Lung (tissue), 12 donors: ENCODE data around the gene TMOD4. TPM values are rescaled to one million over a fixed set of nuclear protein-coding genes. Genes with fewer than 3 reads are reported as not detected.

Experiments used
- ATAC-seq: fragments of 200-7000 bp; cut with Tn5 transposase; one replicate; pipeline ENCODE4 v1.9.1; 2020; ENCODE audit warnings: moderate number of reproducible peaks; ENCODE audit not compliant: insufficient read depth, low FRiP score
- DNase-seq, 3 donors: peaks; one replicate each; pipeline ENCODE4 v3.0.0-alpha.2; 2013 to 2017
- H3K27ac ChIP-seq, 2 donors: one replicate each; pipeline ENCODE4 v1.5.1; 2013; ENCODE audit warnings: mild to moderate bottlenecking in 2 of 2, moderate library complexity in 2 of 2, control low read depth in 1 of 2, inconsistent platforms in 1 of 2, low read depth in 1 of 2, low read length in 1 of 2
- H3K27me3 ChIP-seq, 3 donors: one replicate each; pipeline ENCODE4 v1.5.1; 2013; ENCODE audit warnings: low read length in 2 of 3; ENCODE audit not compliant: control insufficient read depth in 3 of 3, insufficient read depth in 3 of 3
- H3K36me3 ChIP-seq, 4 donors: one replicate each; pipeline ENCODE4 v1.5.1; 2013; ENCODE audit warnings: low read length in 4 of 4, mild to moderate bottlenecking in 1 of 4, moderate library complexity in 1 of 4; ENCODE audit not compliant: control insufficient read depth in 4 of 4, insufficient read depth in 4 of 4
- H3K4me1 ChIP-seq, 5 donors: one replicate each; pipeline ENCODE4 v1.5.1; 2013; ENCODE audit warnings: low read length in 5 of 5, mild to moderate bottlenecking in 2 of 5, moderate library complexity in 1 of 5; ENCODE audit not compliant: control insufficient read depth in 5 of 5, insufficient read depth in 5 of 5
- H3K4me3 ChIP-seq: one replicate; pipeline ENCODE4 v1.5.1; 2013; ENCODE audit warnings: mild to moderate bottlenecking, control low read depth, moderate library complexity
- H3K9ac ChIP-seq, 2 donors: one replicate each; pipeline ENCODE4 v1.5.1; 2013; ENCODE audit warnings: low read length in 2 of 2, control low read depth in 1 of 2; ENCODE audit not compliant: insufficient read depth in 1 of 2
- H3K9me3 ChIP-seq, 4 donors: one replicate each; pipeline ENCODE4 v1.5.1; 2013; ENCODE audit warnings: low read length in 3 of 4, mild to moderate bottlenecking in 1 of 4, moderate library complexity in 1 of 4; ENCODE audit not compliant: control insufficient read depth in 4 of 4, insufficient read depth in 3 of 4
- WGBS, 2 donors: extraction: QIAGEN DNeasy Blood & Tissue Kit; methylation state at CpG; one replicate each; pipeline ENCODE4 v1.1.7; 2013; 5-methylcytosine and 5-hydroxymethylcytosine counted together
- polyA plus RNA-seq, 2 donors: library from polyadenylated mRNA; stranded (reverse); fragments of 200-250 nt; gene quantifications; one replicate each; pipeline ENCODE4 v1.2.1, GENCODE V29; 2013
- total RNA-seq, 2 donors: library from RNA; depleted of rRNA in 1 of 2; stranded (reverse); fragments of >200 nt in 1 of 2; gene quantifications; one replicate each; pipeline ENCODE4 v1.2.1, GENCODE V29; 2014 to 2021
- TF ChIP-seq, protein P1 (sequence below): IDR thresholded peaks from 2 replicates; pipeline ENCODE4 v1.5.1; 2012; ENCODE audit warnings: mild to moderate bottlenecking; ENCODE audit errors: control extremely low read depth, extremely low read depth
- donor health status: control.
- donor health status: control.
- donor health status: Bipolar disorder and iron deficiency.
- donor health status: healthy.
- donor health status: DM: yes; HTN: yes; CAD: no.

TMOD4 gene
- total and polyA plus RNA-seq, 4 donors, result 0.18 to 0.83 (median 0.31) TPM; not detected in 1

DNA sequence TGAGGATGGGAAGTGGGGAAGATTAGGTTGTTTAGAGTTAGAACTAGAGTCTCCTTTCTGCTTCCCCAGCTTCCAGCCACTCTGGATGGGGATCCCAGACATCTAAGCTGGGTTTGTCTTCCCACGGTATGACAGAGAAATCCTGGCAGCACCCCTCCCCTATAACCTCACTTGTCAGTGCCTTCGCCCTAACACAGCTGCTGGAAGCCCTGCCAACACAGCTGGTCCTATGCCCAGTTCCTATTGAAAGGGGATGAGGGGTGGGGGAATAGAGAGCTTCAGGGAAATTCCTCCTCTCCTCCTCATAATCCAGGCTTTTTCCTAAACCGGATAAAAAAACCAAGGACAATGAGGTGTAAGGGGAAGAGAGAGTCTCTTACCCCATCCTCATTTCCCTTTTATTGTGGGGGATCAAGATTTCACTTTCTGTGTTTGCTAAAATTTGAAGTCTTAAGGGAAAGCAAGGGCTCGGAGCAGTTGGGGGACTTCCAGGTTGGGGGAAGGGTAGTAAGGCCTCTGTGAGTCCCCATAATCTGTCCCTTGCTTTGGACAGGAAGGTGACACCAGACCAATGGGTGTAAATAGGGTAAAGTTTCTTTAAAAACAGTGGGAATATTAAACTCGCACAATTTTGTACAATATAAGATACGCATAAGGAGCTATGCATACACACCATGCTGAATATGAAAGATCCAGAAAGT lies 590 bp downstream of the TMOD4 start:
- peaks cover 17 to 41% (median 28%) of the 10 kb centered on the region in 4 donors for H3K36me3 ChIP-seq
- no peak overlapping the region for H3K27ac ChIP-seq
- H3K4me1 ChIP-seq, result peaks cover 0 to 6% (median 0%) of the 10 kb centered on the region in 5 donors
- TF ChIP-seq, protein P1, sequence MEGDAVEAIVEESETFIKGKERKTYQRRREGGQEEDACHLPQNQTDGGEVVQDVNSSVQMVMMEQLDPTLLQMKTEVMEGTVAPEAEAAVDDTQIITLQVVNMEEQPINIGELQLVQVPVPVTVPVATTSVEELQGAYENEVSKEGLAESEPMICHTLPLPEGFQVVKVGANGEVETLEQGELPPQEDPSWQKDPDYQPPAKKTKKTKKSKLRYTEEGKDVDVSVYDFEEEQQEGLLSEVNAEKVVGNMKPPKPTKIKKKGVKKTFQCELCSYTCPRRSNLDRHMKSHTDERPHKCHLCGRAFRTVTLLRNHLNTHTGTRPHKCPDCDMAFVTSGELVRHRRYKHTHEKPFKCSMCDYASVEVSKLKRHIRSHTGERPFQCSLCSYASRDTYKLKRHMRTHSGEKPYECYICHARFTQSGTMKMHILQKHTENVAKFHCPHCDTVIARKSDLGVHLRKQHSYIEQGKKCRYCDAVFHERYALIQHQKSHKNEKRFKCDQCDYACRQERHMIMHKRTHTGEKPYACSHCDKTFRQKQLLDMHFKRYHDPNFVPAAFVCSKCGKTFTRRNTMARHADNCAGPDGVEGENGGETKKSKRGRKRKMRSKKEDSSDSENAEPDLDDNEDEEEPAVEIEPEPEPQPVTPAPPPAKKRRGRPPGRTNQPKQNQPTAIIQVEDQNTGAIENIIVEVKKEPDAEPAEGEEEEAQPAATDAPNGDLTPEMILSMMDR, result no peak
- WGBS, 2 donors, result 72 to 78% methylated on average over 6 of the region's 6 CpGs
- DNase-seq, result peak in 2 of 3 donors; percentile 46 to 48
- H3K27me3 ChIP-seq, result no peaks in the 10 kb centered on the region
- H3K9ac ChIP-seq, result no peak overlapping the region
- ATAC-seq, result no peak
- no peak overlapping the region for H3K4me3 ChIP-seq
- no peaks in the 10 kb centered on the region for H3K9me3 ChIP-seq

DNA sequence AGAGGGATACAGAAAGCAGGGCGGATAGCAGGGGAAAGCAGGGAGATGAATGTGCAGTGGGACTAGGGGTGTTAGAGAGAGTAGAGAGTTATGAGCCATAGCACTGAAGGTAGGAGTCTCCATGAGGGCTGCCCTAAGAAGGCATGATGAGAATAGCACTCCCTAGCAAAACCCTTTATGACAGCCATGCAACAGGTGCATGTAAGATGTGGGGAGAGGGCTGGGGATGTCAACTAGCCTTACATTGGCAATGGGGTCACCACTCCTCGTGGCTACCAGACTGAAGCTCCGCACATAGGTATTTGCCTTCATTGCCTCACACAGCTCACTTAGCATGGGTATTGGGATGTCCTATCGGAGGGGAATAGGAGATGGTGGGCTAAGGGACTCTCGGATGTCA lies 4.6 kb downstream of the TMOD4 start:
- no peak for ATAC-seq
- H3K4me3 ChIP-seq, result no peak overlapping the region
- no peak overlapping the region for H3K9ac ChIP-seq
- 87 to 92% methylated on average over 5 of the region's 5 CpGs for WGBS, 2 donors
- TF ChIP-seq, protein P1, result no peak
- no peaks in the 10 kb centered on the region for H3K9me3 ChIP-seq
- H3K4me1 ChIP-seq, result peaks cover 0 to 15% (median 6%) of the 10 kb centered on the region in 5 donors
- peaks cover 0 to 36% (median 22%) of the 10 kb centered on the region in 4 donors for H3K36me3 ChIP-seq
- no peak for DNase-seq
- no peaks in the 10 kb centered on the region for H3K27me3 ChIP-seq
- no peak overlapping the region for H3K27ac ChIP-seq

DNA sequence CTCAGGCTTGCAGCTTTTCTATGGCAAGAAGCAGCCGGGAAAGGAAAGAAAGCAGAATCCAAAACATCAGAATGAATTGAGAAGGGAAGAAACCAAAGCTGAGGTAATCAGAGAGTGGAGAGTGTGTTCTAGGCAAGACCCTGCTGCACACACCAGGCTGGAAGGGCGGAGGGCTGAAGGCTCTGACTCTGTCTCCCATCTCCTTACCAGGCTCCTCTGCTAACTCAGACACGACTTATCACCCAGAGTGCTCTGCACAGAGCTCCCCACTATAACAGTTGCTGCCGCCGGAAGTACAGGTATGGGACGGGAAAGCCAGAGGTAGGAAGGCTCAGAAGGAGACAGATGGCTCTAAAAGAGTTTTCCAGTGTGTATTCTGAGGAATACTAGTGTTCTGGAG lies 8.7 kb downstream of the TMOD4 start:
- ATAC-seq, result no peak
- H3K27me3 ChIP-seq, result no peaks in the 10 kb centered on the region
- no peak overlapping the region for H3K27ac ChIP-seq
- no peak for DNase-seq
- TF ChIP-seq, protein P1, result no peak
- peaks cover 6 to 20% (median 8%) of the 10 kb centered on the region in 5 donors for H3K4me1 ChIP-seq
- 90 to 91% methylated on average over 6 of the region's 6 CpGs for WGBS, 2 donors
- peaks cover 0 to 19% (median 16%) of the 10 kb centered on the region in 4 donors for H3K36me3 ChIP-seq
- no peak overlapping the region for H3K4me3 ChIP-seq
- no peak overlapping the region for H3K9ac ChIP-seq
- H3K9me3 ChIP-seq, result no peaks in the 10 kb centered on the region
